SK-N-SH (cell line): ENCODE data around the gene SLC25A21.

Experiments
- CTCF ChIP-seq: fragments of 200-600 bp; sonication (generic); IDR thresholded peaks from 2 replicates; pipeline ENCODE4 v1.6.1; 2017; ENCODE audit warnings: antibody characterized with exemption, mild to moderate bottlenecking, moderate library complexity
- EP300 ChIP-seq, 2 experiments: IDR thresholded peaks; 2 replicates each; pipeline versions ENCODE4 v1.4.0 to v1.6.1; 2012; ENCODE audit warnings: borderline replicate concordance in 1 of 2, low read depth in 1 of 2, low read length in 1 of 2
- EZH2phosphoT487 ChIP-seq: fragments of 200-600 bp; sonication (generic); IDR thresholded peaks from 2 replicates; pipeline ENCODE4 v1.6.1; 2017; ENCODE audit warnings: low read depth, mixed run types, mild to moderate bottlenecking, antibody characterized with exemption, moderate library complexity, borderline replicate concordance
- FOSL2 ChIP-seq: IDR thresholded peaks from 2 replicates; pipeline ENCODE4 v1.4.0; 2012; ENCODE audit warnings: low read depth, mild to moderate bottlenecking, moderate library complexity, borderline replicate concordance
- GABPA ChIP-seq: IDR thresholded peaks from 2 replicates; pipeline ENCODE4 v1.4.0; 2012; ENCODE audit warnings: low read depth, mild to moderate bottlenecking
- IRF3 ChIP-seq: fragments of 150-350 bp; IDR thresholded peaks from 2 replicates; pipeline ENCODE4 v1.6.1; 2016; ENCODE audit warnings: mild to moderate bottlenecking, low read depth, low read length
- MXI1 ChIP-seq: IDR thresholded peaks from 2 replicates; pipeline ENCODE4 v1.6.1; 2012; ENCODE audit warnings: mild to moderate bottlenecking, low read depth, low read length, improper control_type of control experiment
- NRF1 ChIP-seq: IDR thresholded peaks from 2 replicates; pipeline ENCODE4 v1.6.1; 2012; ENCODE audit warnings: low read depth, mild to moderate bottlenecking, low read length
- POLR2AphosphoS5 ChIP-seq: IDR thresholded peaks from 2 replicates; pipeline ENCODE4 v1.6.1; 2012; ENCODE audit warnings: low read depth, low read length
- RAD21 ChIP-seq: IDR thresholded peaks from 2 replicates; pipeline ENCODE4 v1.6.1; 2012; ENCODE audit warnings: mild to moderate bottlenecking, low read length
- REST ChIP-seq: IDR thresholded peaks from 2 replicates; pipeline ENCODE4 v1.6.1; 2012; ENCODE audit warnings: mild to moderate bottlenecking, low read depth, low read length, moderate library complexity
- SMC3 ChIP-seq: IDR thresholded peaks from 2 replicates; pipeline ENCODE4 v1.6.1; 2012; ENCODE audit warnings: low read depth, low read length, improper control_type of control experiment
- TAF1 ChIP-seq: IDR thresholded peaks from 2 replicates; pipeline ENCODE4 v1.6.1; 2012; ENCODE audit warnings: low read depth, mild to moderate bottlenecking, low read length, moderate library complexity, borderline replicate concordance

- TF ChIP-seq CTCF = no peak
- TF ChIP-seq POLR2AphosphoS5 = no peak
- no peak for TF ChIP-seq NRF1
- no peak for TF ChIP-seq TAF1
- TF ChIP-seq GABPA = no peak
- TF ChIP-seq EP300 (IDR thresholded peaks at IDR 0.05; ENCODE audit: borderline replicate concordance in 1 of 2, low read depth in 1 of 2, low read length in 1 of 2) = no peak
- TF ChIP-seq SMC3 = no peak
- no peak for TF ChIP-seq MXI1
- TF ChIP-seq RAD21 = no peak
- TF ChIP-seq IRF3 = no peak
- TF ChIP-seq REST = no peak
- no peak for TF ChIP-seq FOSL2
- TF ChIP-seq EZH2phosphoT487 = no peak
These were observed 421.3 kb downstream of the SLC25A21 start for GRCh38 chr14:36751106-36751505.
